CD14-positive monocyte (primary cell): ENCODE results near the gene CROCC2. TPM values are rescaled to one million over a fixed set of nuclear protein-coding genes. Genes with fewer than 3 reads are reported as not detected.

Experiments used
- DNase-seq, 3 donors: peaks; one replicate each; pipeline ENCODE4 v3.0.0-alpha.2; 2011 to 2022
- H2AFZ ChIP-seq: 2 replicates; pipeline ENCODE4 v1.6.0; 2012; ENCODE audit warnings: mild to moderate bottlenecking, low read depth, low read length, inconsistent platforms; ENCODE audit not compliant: insufficient read depth, poor library complexity, severe bottlenecking
- H3K27ac ChIP-seq, 2 donors: 1 replicate in 1 of 2; 2 replicates in 1 of 2; pipeline ENCODE4 v1.5.1; 2012 to 2013; ENCODE audit warnings: low read length in 2 of 2, control low read depth in 1 of 2, inconsistent platforms in 1 of 2, low read depth in 1 of 2, mild to moderate bottlenecking in 1 of 2
- H3K27me3 ChIP-seq, 2 donors: one replicate each; pipeline versions ENCODE4 v1.6.0 to v1.6.1; 2011 to 2013; ENCODE audit warnings: low read length in 2 of 2; ENCODE audit not compliant: control insufficient read depth in 2 of 2, insufficient read depth in 2 of 2
- H3K36me3 ChIP-seq, 2 donors: replicated peaks in 1 of 2; 1 replicate in 1 of 2; 2 replicates in 1 of 2; pipeline versions ENCODE4 v1.5.1 to v1.6.1; 2012 to 2013; ENCODE audit warnings: low read length in 2 of 2, control low read depth in 1 of 2, inconsistent platforms in 1 of 2, mild to moderate bottlenecking in 1 of 2; ENCODE audit not compliant: insufficient read depth in 2 of 2, control insufficient read depth in 1 of 2
- H3K4me1 ChIP-seq, 2 donors: 1 replicate in 1 of 2; 2 replicates in 1 of 2; pipeline versions ENCODE4 v1.5.1 to v1.6.1; 2012 to 2013; ENCODE audit warnings: low read length in 2 of 2, control low read depth in 1 of 2, inconsistent platforms in 1 of 2, mild to moderate bottlenecking in 1 of 2, moderate library complexity in 1 of 2; ENCODE audit not compliant: insufficient read depth in 2 of 2, control insufficient read depth in 1 of 2
- H3K4me2 ChIP-seq: replicated peaks from 2 replicates; pipeline ENCODE3; 2012; ENCODE audit warnings: low read length, moderate library complexity, mild to moderate bottlenecking; ENCODE audit not compliant: poor library complexity, severe bottlenecking; ENCODE audit errors: extremely low read depth
- H3K4me3 ChIP-seq, 3 experiments: fragments of 200-600 bp in 1 of 3; sonication (generic) in 1 of 3; replicated peaks in 1 of 3; 1 replicate in 2 of 3; 2 replicates in 1 of 3; pipeline ENCODE4 v1.5.1; 2011 to 2013; ENCODE audit warnings: low read length in 3 of 3, mild to moderate bottlenecking in 3 of 3, control low read depth in 2 of 3, low read depth in 2 of 3, inconsistent platforms in 1 of 3, moderate library complexity in 1 of 3
- H3K79me2 ChIP-seq: 2 replicates; pipeline ENCODE4 v1.6.0; 2012; ENCODE audit warnings: mild to moderate bottlenecking, control low read depth, inconsistent platforms, low read length, moderate library complexity; ENCODE audit not compliant: insufficient read depth
- H3K9ac ChIP-seq: 2 replicates; pipeline ENCODE4 v1.6.0; 2017; ENCODE audit warnings: low read length, mild to moderate bottlenecking; ENCODE audit not compliant: insufficient read depth, poor library complexity, severe bottlenecking
- H3K9me3 ChIP-seq, 2 donors: replicated peaks in 1 of 2; 1 replicate in 1 of 2; 2 replicates in 1 of 2; pipeline versions ENCODE4 v1.5.1 to v1.6.1; 2012 to 2013; ENCODE audit warnings: low read length in 2 of 2, control low read depth in 1 of 2; ENCODE audit not compliant: control insufficient read depth in 1 of 2, insufficient read depth in 1 of 2
- H4K20me1 ChIP-seq: 2 replicates; pipeline ENCODE4 v1.6.0; 2012; ENCODE audit warnings: mild to moderate bottlenecking, low read length, control low read depth, moderate library complexity; ENCODE audit not compliant: insufficient read depth
- H3K27ac Mint-ChIP-seq, 7 donors: one replicate each; pipeline ENCODE4 v1.8.0; 2020; ENCODE audit warnings: mild to moderate bottlenecking in 7 of 7, mixed read lengths in 7 of 7, moderate library complexity in 6 of 7, inconsistent platforms in 2 of 7
- H3K27me3 Mint-ChIP-seq, 3 donors: one replicate each; pipeline ENCODE4 v1.8.0; 2021 to 2022; ENCODE audit warnings: low read depth in 3 of 3, mild to moderate bottlenecking in 3 of 3, mixed read lengths in 3 of 3, moderate library complexity in 3 of 3, inconsistent platforms in 1 of 3
- H3K36me3 Mint-ChIP-seq, 2 donors: one replicate each; pipeline ENCODE4 v1.8.0; 2020; ENCODE audit warnings: mixed read lengths in 2 of 2, inconsistent platforms in 1 of 2, mild to moderate bottlenecking in 1 of 2
- H3K4me1 Mint-ChIP-seq: one replicate; pipeline ENCODE4 v1.8.0; 2020; ENCODE audit warnings: mild to moderate bottlenecking, mixed read lengths
- H3K4me3 Mint-ChIP-seq, 2 donors: one replicate each; pipeline ENCODE4 v1.8.0; 2020; ENCODE audit warnings: mild to moderate bottlenecking in 2 of 2, mixed read lengths in 2 of 2, moderate library complexity in 1 of 2
- H3K9me3 Mint-ChIP-seq, 7 donors: one replicate each; pipeline ENCODE4 v1.8.0; 2020 to 2022; ENCODE audit warnings: mixed read lengths in 7 of 7, mild to moderate bottlenecking in 6 of 7, moderate library complexity in 6 of 7, inconsistent platforms in 2 of 7
- CTCF ChIP-seq: fragments of 200-600 bp; IDR thresholded peaks from one replicate; pipeline ENCODE4 v1.8.0; 2022; ENCODE audit warnings: antibody characterized with exemption, mild to moderate bottlenecking
- WGBS: methylation state at CpG from one replicate; pipeline ENCODE4 v1.1.5; 2013; ENCODE audit warnings: missing lambda C conversion rate; ENCODE audit not compliant: insufficient coverage; 5-methylcytosine and 5-hydroxymethylcytosine counted together
- intact Hi-C, 2 donors: fragments of 100-400 bp; cut with micrococcal nuclease; formaldehyde crosslinking; loops; one replicate each; pipeline versions ENCODE4 v1.15.0 to v1.15.1; 2023
- polyA plus RNA-seq, 3 donors: library from polyadenylated mRNA; depleted of rRNA in 1 of 3; unstranded in 2 of 3; stranded (reverse) in 1 of 3; fragments of 300-500 nt in 2 of 3; fragments of >200 nt in 1 of 3; fragmentation: Illumina TruSeq in 2 of 3; gene quantifications; 1 replicate in 2 of 3; 2 replicates in 1 of 3; pipeline ENCODE4 v1.2.3, GENCODE V29; 2012 to 2021

Gene CROCC2
- polyA plus RNA-seq, 3 donors = 0.15 TPM; not detected in 2

DNA sequence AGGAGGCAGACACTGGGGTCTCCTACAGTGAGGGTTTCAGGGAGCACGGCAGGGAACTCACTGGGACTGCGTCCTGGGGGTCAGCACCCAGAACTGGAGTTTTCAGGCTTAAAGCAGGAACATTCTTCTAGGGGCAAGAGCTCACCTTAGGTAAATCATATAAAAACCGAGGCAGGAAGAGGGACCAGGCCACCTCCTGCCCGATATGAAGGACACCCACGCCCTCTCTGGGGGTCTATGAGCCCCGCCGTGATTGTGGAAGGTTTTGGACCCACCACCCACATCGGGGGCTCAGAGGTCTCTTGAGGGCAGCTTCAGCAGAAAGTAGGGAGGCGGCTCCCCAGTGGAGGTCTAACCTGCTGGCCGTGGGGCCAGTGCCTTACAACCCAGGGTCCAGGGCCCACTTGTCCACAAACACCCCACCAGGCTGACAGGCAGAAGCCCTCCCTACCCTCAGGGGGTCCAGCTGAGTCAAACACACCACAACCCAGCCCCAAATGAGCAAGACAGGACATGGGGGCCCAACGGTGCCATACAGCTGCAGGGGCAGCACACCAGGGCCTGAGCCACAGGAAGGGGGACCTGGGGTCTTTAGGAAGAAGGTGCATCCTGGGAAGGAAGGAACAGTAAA, 25.3 kb downstream of the CROCC2 start:
- Histone ChIP-seq H3K9ac (no peak overlapping the region), H3K4me3 (no peak overlapping the region), H3K4me1 (no peaks in the 10 kb centered on the region), H3K36me3 (no peaks in the 10 kb centered on the region), H3K27me3 (no peaks in the 10 kb centered on the region), H3K27ac (no peak overlapping the region), H4K20me1 (no peaks in the 10 kb centered on the region), H2AFZ (no peak overlapping the region), H3K9me3 (no peaks in the 10 kb centered on the region), H3K79me2 (no peaks in the 10 kb centered on the region), H3K4me2 (no peak overlapping the region)
- peaks cover 0 to 6% (median 3%) of the 10 kb centered on the region in 7 donors for H3K9me3 Mint-ChIP-seq
- no peaks in the 10 kb centered on the region for H3K4me1 Mint-ChIP-seq
- no peaks in the 10 kb centered on the region for H3K36me3 Mint-ChIP-seq
- peaks cover 3 to 6% (median 5%) of the 10 kb centered on the region in 3 donors for H3K27me3 Mint-ChIP-seq
- intact Hi-C loops = no loop called here
- H3K27ac Mint-ChIP-seq = no peak overlapping the region
- TF ChIP-seq CTCF = no peak
- 78% methylated on average over 9 of the region's 11 CpGs for WGBS
- DNase-seq = no peak
- H3K4me3 Mint-ChIP-seq = no peak overlapping the region

GRCh38 chr2:240932001-240932723, 26.0 kb downstream of the CROCC2 start:
- Mint-ChIP-seq H3K4me1 (no peaks in the 10 kb centered on the region), H3K9me3 (peaks cover 0 to 9% (median 5%) of the 10 kb centered on the region in 7 donors), H3K27ac (no peak overlapping the region), H3K27me3 (peaks cover 3 to 5% (median 5%) of the 10 kb centered on the region in 3 donors), H3K36me3 (no peaks in the 10 kb centered on the region), H3K4me3 (no peak overlapping the region)
- intact Hi-C loops = no loop called here
- Histone ChIP-seq H3K27me3 (no peaks in the 10 kb centered on the region), H3K27ac (no peak overlapping the region), H3K4me1 (no peaks in the 10 kb centered on the region), H3K36me3 (no peaks in the 10 kb centered on the region), H3K9me3 (no peaks in the 10 kb centered on the region), H3K4me3 (no peak overlapping the region), H4K20me1 (no peaks in the 10 kb centered on the region), H3K4me2 (no peak overlapping the region), H3K79me2 (no peaks in the 10 kb centered on the region), H2AFZ (no peak overlapping the region), H3K9ac (no peak overlapping the region)
- no peak for DNase-seq
- WGBS = 96% methylated on average over 15 of the region's 21 CpGs
- TF ChIP-seq CTCF = no peak
